Measurements from ENCODE around the gene MAP4.

Gene MAP4

GRCh38 chr3:47909607-47910006 is 106.6 kb downstream of the MAP4 start:
- Histone ChIP-seq H3K79me2 (ENCODE audit: insufficient read depth, low read length) (no peaks in the 10 kb centered on the region), H3K9me3 (ENCODE audit: insufficient read depth, low read depth, low read length) (no peaks in the 10 kb centered on the region), H3F3A (ENCODE audit: low read depth) (no peaks in the 10 kb centered on the region), H3K4me2 (ENCODE audit: low read depth, low read length, poor library complexity, severe bottlenecking) (no peak overlapping the region), H3K36me3 (ENCODE audit: insufficient read depth, low read length) (peaks cover 27% of the 10 kb centered on the region; the same call in 1 of the 2 replicates), H3K9ac (ENCODE audit: low read depth, low read length, poor library complexity, severe bottlenecking) (no peak overlapping the region), H3K9me2 (replicated peaks; ENCODE audit: low read depth, low read length) (no peaks in the 10 kb centered on the region), H3K4me1 (ENCODE audit: insufficient read depth, low read length, poor library complexity, severe bottlenecking) (no peaks in the 10 kb centered on the region), H3K27me3 (ENCODE audit: insufficient read depth, low read length, poor library complexity, severe bottlenecking) (no peaks in the 10 kb centered on the region), H3K4me3 (ENCODE audit: low read length, poor library complexity, severe bottlenecking) (no peak overlapping the region), H4K20me1 (ENCODE audit: insufficient read depth, low read length, poor library complexity, severe bottlenecking) (no peaks in the 10 kb centered on the region), H2AFZ (ENCODE audit: low read length) (no peak overlapping the region)
- TF ChIP-seq CTCF (conservative IDR thresholded peaks at IDR 0.05; ENCODE audit: low read length) (no peak), EZH2phosphoT487 (IDR thresholded peaks at IDR 0.05; ENCODE audit: borderline replicate concordance) (no peak)

GRCh38 chr3:47908744-47909143 is 107.5 kb downstream of the MAP4 start:
- Histone ChIP-seq H4K20me1 (ENCODE audit: insufficient read depth, low read length, poor library complexity, severe bottlenecking) (no peaks in the 10 kb centered on the region), H3K9me2 (replicated peaks; ENCODE audit: low read depth, low read length) (no peaks in the 10 kb centered on the region)

DNA sequence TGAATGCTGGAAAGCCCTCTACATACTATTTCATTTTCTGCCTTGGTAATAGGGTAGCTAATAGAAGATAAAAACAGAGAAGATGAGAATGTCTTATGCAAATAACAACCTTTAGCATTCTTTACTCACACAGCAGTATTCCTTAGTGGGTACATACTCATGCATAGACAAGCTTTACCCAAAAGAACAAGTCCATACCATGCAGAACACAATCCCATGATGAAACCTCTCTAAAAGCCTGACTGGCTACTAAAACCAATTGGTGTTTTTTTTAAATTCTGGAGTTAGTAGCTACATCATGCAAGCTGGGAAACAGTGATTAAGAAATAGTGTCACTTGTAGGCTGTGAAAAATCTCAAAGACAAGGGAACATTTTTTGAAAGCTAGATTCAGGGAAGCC is 108.4 kb downstream of the MAP4 start:
- Histone ChIP-seq H3K9me3 (ENCODE audit: insufficient read depth, low read depth, low read length) (no peaks in the 10 kb centered on the region), H3K4me2 (ENCODE audit: low read depth, low read length, poor library complexity, severe bottlenecking) (no peak overlapping the region), H3K27me3 (ENCODE audit: insufficient read depth, low read length, poor library complexity, severe bottlenecking) (no peaks in the 10 kb centered on the region), H3K4me1 (ENCODE audit: insufficient read depth, low read length, poor library complexity, severe bottlenecking) (no peaks in the 10 kb centered on the region), H3K9ac (ENCODE audit: low read depth, low read length, poor library complexity, severe bottlenecking) (no peak overlapping the region), H2AFZ (ENCODE audit: low read length) (no peak overlapping the region), H3K36me3 (ENCODE audit: insufficient read depth, low read length) (peaks cover 15% of the 10 kb centered on the region; the same call in 1 of the 2 replicates), H3K79me2 (ENCODE audit: insufficient read depth, low read length) (no peaks in the 10 kb centered on the region), H3K4me3 (ENCODE audit: low read length, poor library complexity, severe bottlenecking) (no peak overlapping the region), H3F3A (ENCODE audit: low read depth) (no peaks in the 10 kb centered on the region), H3K9me2 (replicated peaks; ENCODE audit: low read depth, low read length) (no peaks in the 10 kb centered on the region), H4K20me1 (ENCODE audit: insufficient read depth, low read length, poor library complexity, severe bottlenecking) (no peaks in the 10 kb centered on the region)
- TF ChIP-seq EZH2phosphoT487 (IDR thresholded peaks at IDR 0.05; ENCODE audit: borderline replicate concordance) (no peak), CTCF (conservative IDR thresholded peaks at IDR 0.05; ENCODE audit: low read length) (no peak)

More at GRCh38 chr3:47908744-47909143, 107.5 kb downstream of the MAP4 start:
- Histone ChIP-seq H3K27me3 (ENCODE audit: insufficient read depth, low read length, poor library complexity, severe bottlenecking) (no peaks in the 10 kb centered on the region), H3F3A (ENCODE audit: low read depth) (no peaks in the 10 kb centered on the region), H3K9me3 (ENCODE audit: insufficient read depth, low read depth, low read length) (no peaks in the 10 kb centered on the region), H2AFZ (ENCODE audit: low read length) (no peak overlapping the region), H3K4me1 (ENCODE audit: insufficient read depth, low read length, poor library complexity, severe bottlenecking) (no peaks in the 10 kb centered on the region), H3K4me2 (ENCODE audit: low read depth, low read length, poor library complexity, severe bottlenecking) (no peak overlapping the region), H3K4me3 (ENCODE audit: low read length, poor library complexity, severe bottlenecking) (no peak overlapping the region), H3K79me2 (ENCODE audit: insufficient read depth, low read length) (no peaks in the 10 kb centered on the region), H3K36me3 (ENCODE audit: insufficient read depth, low read length) (peaks cover 18% of the 10 kb centered on the region; the same call in 1 of the 2 replicates), H3K9ac (ENCODE audit: low read depth, low read length, poor library complexity, severe bottlenecking) (no peak overlapping the region)
- TF ChIP-seq EZH2phosphoT487 (IDR thresholded peaks at IDR 0.05; ENCODE audit: borderline replicate concordance) (no peak), CTCF (conservative IDR thresholded peaks at IDR 0.05; ENCODE audit: low read length) (no peak)

Data from Loucy (cell line).